ENCODE data around the gene CTDP1.

The CTDP1 gene

DNA sequence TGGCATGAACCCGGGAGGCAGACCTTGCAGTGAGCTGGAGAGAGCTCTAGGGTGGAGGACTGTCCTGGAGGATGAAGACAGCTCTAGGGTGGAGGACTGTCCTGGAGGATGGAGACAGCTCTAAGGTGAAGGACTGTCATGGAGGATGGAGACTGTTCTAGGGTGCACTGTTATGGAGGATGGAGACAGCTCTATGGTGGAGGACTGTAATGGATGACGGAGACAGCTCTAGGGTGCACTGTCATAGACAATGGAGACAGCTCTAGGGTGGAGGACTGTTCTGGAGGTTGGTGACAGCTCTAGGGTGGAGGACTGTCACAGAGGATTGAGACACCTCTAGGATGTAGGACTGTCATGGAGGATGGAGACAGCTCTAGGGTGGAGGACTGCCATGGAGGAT is 97.1 kb downstream of the CTDP1 start:
- no peaks in the 10 kb centered on the region for H4K20me1 ChIP-seq (ENCODE audit: insufficient read depth, low read length)
- H3K4me3 ChIP-seq (ENCODE audit: low read length), result no peak overlapping the region
- H2AFZ ChIP-seq (ENCODE audit: low read length), result no peak overlapping the region
- no peaks in the 10 kb centered on the region for H3K9me3 ChIP-seq (replicated peaks; ENCODE audit: insufficient read depth, low read length)
- H3K4me1 ChIP-seq (ENCODE audit: low read length), result no peaks in the 10 kb centered on the region
- no peaks in the 10 kb centered on the region for H3K27me3 ChIP-seq (replicated peaks; ENCODE audit: insufficient read depth, low read length)
- H3K4me2 ChIP-seq (ENCODE audit: low read depth, low read length), result no peak overlapping the region
- no peaks in the 10 kb centered on the region for H3K36me3 ChIP-seq (replicated peaks; ENCODE audit: insufficient read depth, low read length)
- H3K27ac ChIP-seq (ENCODE audit: low read length), result no peak overlapping the region
- H3F3A ChIP-seq (ENCODE audit: insufficient read depth, low read length), result no peaks in the 10 kb centered on the region
- no peaks in the 10 kb centered on the region for H3K79me2 ChIP-seq (ENCODE audit: low read length)
- H3K9me2 ChIP-seq (replicated peaks; ENCODE audit: insufficient read depth, low read length), result no peaks in the 10 kb centered on the region
- DNase-seq, result no peak
- TF ChIP-seq EZH2phosphoT487 (IDR thresholded peaks at IDR 0.05; ENCODE audit: low read length) (no peak), EZH2 (optimal IDR thresholded peaks at IDR 0.05; ENCODE audit: low read depth, low read length) (no peak)
- TF ChIP-seq, protein P1, sequence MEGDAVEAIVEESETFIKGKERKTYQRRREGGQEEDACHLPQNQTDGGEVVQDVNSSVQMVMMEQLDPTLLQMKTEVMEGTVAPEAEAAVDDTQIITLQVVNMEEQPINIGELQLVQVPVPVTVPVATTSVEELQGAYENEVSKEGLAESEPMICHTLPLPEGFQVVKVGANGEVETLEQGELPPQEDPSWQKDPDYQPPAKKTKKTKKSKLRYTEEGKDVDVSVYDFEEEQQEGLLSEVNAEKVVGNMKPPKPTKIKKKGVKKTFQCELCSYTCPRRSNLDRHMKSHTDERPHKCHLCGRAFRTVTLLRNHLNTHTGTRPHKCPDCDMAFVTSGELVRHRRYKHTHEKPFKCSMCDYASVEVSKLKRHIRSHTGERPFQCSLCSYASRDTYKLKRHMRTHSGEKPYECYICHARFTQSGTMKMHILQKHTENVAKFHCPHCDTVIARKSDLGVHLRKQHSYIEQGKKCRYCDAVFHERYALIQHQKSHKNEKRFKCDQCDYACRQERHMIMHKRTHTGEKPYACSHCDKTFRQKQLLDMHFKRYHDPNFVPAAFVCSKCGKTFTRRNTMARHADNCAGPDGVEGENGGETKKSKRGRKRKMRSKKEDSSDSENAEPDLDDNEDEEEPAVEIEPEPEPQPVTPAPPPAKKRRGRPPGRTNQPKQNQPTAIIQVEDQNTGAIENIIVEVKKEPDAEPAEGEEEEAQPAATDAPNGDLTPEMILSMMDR (IDR thresholded peaks at IDR 0.05; ENCODE audit: low read length), result no peak
- no peak overlapping the region for H3K9ac ChIP-seq (ENCODE audit: low read length)

DNA sequence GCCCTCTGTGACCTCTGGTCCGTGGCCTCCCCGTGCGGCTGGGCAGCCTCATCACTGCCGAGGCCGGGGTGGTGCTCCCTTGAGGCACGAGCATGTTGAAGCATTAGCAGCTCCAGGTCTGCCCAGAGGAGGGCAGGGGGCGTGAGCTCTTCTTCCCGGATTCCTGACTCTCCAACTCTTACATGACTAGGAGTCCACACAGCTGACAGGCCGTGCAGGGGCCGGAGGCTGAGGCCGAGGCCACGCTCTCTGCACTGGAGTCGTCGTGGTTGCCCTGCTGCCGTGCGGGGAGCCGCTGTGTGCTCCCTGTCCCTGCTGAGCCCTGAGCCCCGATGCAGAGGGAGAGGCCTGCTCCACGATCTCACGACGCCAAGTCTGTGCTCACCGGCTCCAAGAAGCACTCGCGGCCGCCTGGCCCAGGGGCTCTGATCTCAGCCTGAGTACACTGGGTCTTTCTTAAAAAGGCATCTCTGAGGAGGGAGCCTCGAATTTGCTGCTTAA is 98.7 kb downstream of the CTDP1 start:
- Histone ChIP-seq H3K27ac (ENCODE audit: low read length) (no peak overlapping the region), H3K9me2 (replicated peaks; ENCODE audit: insufficient read depth, low read length) (no peaks in the 10 kb centered on the region), H4K20me1 (ENCODE audit: insufficient read depth, low read length) (no peaks in the 10 kb centered on the region), H3K36me3 (replicated peaks; ENCODE audit: insufficient read depth, low read length) (no peaks in the 10 kb centered on the region), H3K9me3 (replicated peaks; ENCODE audit: insufficient read depth, low read length) (no peaks in the 10 kb centered on the region), H3F3A (ENCODE audit: insufficient read depth, low read length) (no peaks in the 10 kb centered on the region), H2AFZ (ENCODE audit: low read length) (no peak overlapping the region), H3K4me1 (ENCODE audit: low read length) (no peaks in the 10 kb centered on the region), H3K79me2 (ENCODE audit: low read length) (no peaks in the 10 kb centered on the region), H3K27me3 (replicated peaks; ENCODE audit: insufficient read depth, low read length) (no peaks in the 10 kb centered on the region), H3K4me3 (ENCODE audit: low read length) (no peak overlapping the region), H3K4me2 (ENCODE audit: low read depth, low read length) (no peak overlapping the region), H3K9ac (ENCODE audit: low read length) (no peak overlapping the region)
- DNase-seq, result no peak
- TF ChIP-seq, protein P1 (IDR thresholded peaks at IDR 0.05; ENCODE audit: low read length), result no peak
- no peak for TF ChIP-seq EZH2 (optimal IDR thresholded peaks at IDR 0.05; ENCODE audit: low read depth, low read length)
- TF ChIP-seq EZH2phosphoT487 (IDR thresholded peaks at IDR 0.05; ENCODE audit: low read length), result no peak

- H3K36me3 ChIP-seq (replicated peaks; ENCODE audit: insufficient read depth, low read length), result no peaks in the 10 kb centered on the region
- no peak overlapping the region for H3K27ac ChIP-seq (ENCODE audit: low read length)
- H3K9ac ChIP-seq (ENCODE audit: low read length), result no peak overlapping the region
- DNase-seq, result no peak
- H3K4me3 ChIP-seq (ENCODE audit: low read length), result no peak overlapping the region
- no peaks in the 10 kb centered on the region for H3K27me3 ChIP-seq (replicated peaks; ENCODE audit: insufficient read depth, low read length)
- H3K9me3 ChIP-seq (replicated peaks; ENCODE audit: insufficient read depth, low read length), result no peaks in the 10 kb centered on the region
- H3K9me2 ChIP-seq (replicated peaks; ENCODE audit: insufficient read depth, low read length), result no peaks in the 10 kb centered on the region
- H3K4me2 ChIP-seq (ENCODE audit: low read depth, low read length), result no peak overlapping the region
- H3F3A ChIP-seq (ENCODE audit: insufficient read depth, low read length), result no peaks in the 10 kb centered on the region
- TF ChIP-seq EZH2phosphoT487 (IDR thresholded peaks at IDR 0.05; ENCODE audit: low read length) (no peak), EZH2 (optimal IDR thresholded peaks at IDR 0.05; ENCODE audit: low read depth, low read length) (no peak)
- TF ChIP-seq, protein P1 (IDR thresholded peaks at IDR 0.05; ENCODE audit: low read length), result no peak
- H4K20me1 ChIP-seq (ENCODE audit: insufficient read depth, low read length), result no peaks in the 10 kb centered on the region
- no peaks in the 10 kb centered on the region for H3K4me1 ChIP-seq (ENCODE audit: low read length)
- H2AFZ ChIP-seq (ENCODE audit: low read length), result no peak overlapping the region
- no peaks in the 10 kb centered on the region for H3K79me2 ChIP-seq (ENCODE audit: low read length)
Measured at GRCh38 chr18:79779021-79779699, 99.6 kb downstream of the CTDP1 start.

Measured in MM.1S (cell line).